Body of pancreas (tissue), 4 donors: ENCODE results near the gene GRID2IP.
A peak's percentile ranks its signal among the peaks of the same experiment; 100 is the strongest.

Experiments used
- CTCF ChIP-seq, 7 experiments: fragments of 450-650 bp in 4 of 7; fragments of 200-600 bp in 3 of 7; sonication (generic) in 3 of 7; IDR thresholded peaks; one replicate each; pipeline ENCODE4 v1.5.1; 2016 to 2019; ENCODE audit warnings: antibody characterized with exemption in 7 of 7
- POLR2A ChIP-seq, 3 donors: fragments of 450-650 bp; IDR thresholded peaks; one replicate each; pipeline ENCODE4 v1.6.1; 2016; ENCODE audit warnings: antibody characterized with exemption in 3 of 3, mild to moderate bottlenecking in 2 of 3

GRCh38 chr7:6589151-6589828 lies 38.0 kb upstream of the GRID2IP start:
- TF ChIP-seq CTCF (IDR thresholded peaks at IDR 0.05) (peak in 1 of 7 experiments; percentile 9), POLR2A (IDR thresholded peaks at IDR 0.05) (no peak)
